CD14-positive monocyte (primary cell): ENCODE results near the gene TEX50. TPM values are rescaled to one million over a fixed set of nuclear protein-coding genes. Genes with fewer than 3 reads are reported as not detected.
"Not testable (repeated sequence)": the region's sequence is repeated elsewhere in the genome, so short reads cannot be mapped to it uniquely, and the experiment has no call there.

Source experiments
- DNase-seq, 3 donors: peaks; one replicate each; pipeline ENCODE4 v3.0.0-alpha.2; 2011 to 2022
- H2AFZ ChIP-seq: 2 replicates; pipeline ENCODE4 v1.6.0; 2012; ENCODE audit warnings: mild to moderate bottlenecking, low read depth, low read length, inconsistent platforms; ENCODE audit not compliant: insufficient read depth, poor library complexity, severe bottlenecking
- H3K27ac ChIP-seq, 2 donors: 1 replicate in 1 of 2; 2 replicates in 1 of 2; pipeline ENCODE4 v1.5.1; 2012 to 2013; ENCODE audit warnings: low read length in 2 of 2, control low read depth in 1 of 2, inconsistent platforms in 1 of 2, low read depth in 1 of 2, mild to moderate bottlenecking in 1 of 2
- H3K27me3 ChIP-seq, 2 donors: one replicate each; pipeline versions ENCODE4 v1.6.0 to v1.6.1; 2011 to 2013; ENCODE audit warnings: low read length in 2 of 2; ENCODE audit not compliant: control insufficient read depth in 2 of 2, insufficient read depth in 2 of 2
- H3K36me3 ChIP-seq, 2 donors: replicated peaks in 1 of 2; 1 replicate in 1 of 2; 2 replicates in 1 of 2; pipeline versions ENCODE4 v1.5.1 to v1.6.1; 2012 to 2013; ENCODE audit warnings: low read length in 2 of 2, control low read depth in 1 of 2, inconsistent platforms in 1 of 2, mild to moderate bottlenecking in 1 of 2; ENCODE audit not compliant: insufficient read depth in 2 of 2, control insufficient read depth in 1 of 2
- H3K4me1 ChIP-seq, 2 donors: 1 replicate in 1 of 2; 2 replicates in 1 of 2; pipeline versions ENCODE4 v1.5.1 to v1.6.1; 2012 to 2013; ENCODE audit warnings: low read length in 2 of 2, control low read depth in 1 of 2, inconsistent platforms in 1 of 2, mild to moderate bottlenecking in 1 of 2, moderate library complexity in 1 of 2; ENCODE audit not compliant: insufficient read depth in 2 of 2, control insufficient read depth in 1 of 2
- H3K4me2 ChIP-seq: replicated peaks from 2 replicates; pipeline ENCODE3; 2012; ENCODE audit warnings: low read length, moderate library complexity, mild to moderate bottlenecking; ENCODE audit not compliant: poor library complexity, severe bottlenecking; ENCODE audit errors: extremely low read depth
- H3K4me3 ChIP-seq, 3 experiments: fragments of 200-600 bp in 1 of 3; sonication (generic) in 1 of 3; replicated peaks in 1 of 3; 1 replicate in 2 of 3; 2 replicates in 1 of 3; pipeline ENCODE4 v1.5.1; 2011 to 2013; ENCODE audit warnings: low read length in 3 of 3, mild to moderate bottlenecking in 3 of 3, control low read depth in 2 of 3, low read depth in 2 of 3, inconsistent platforms in 1 of 3, moderate library complexity in 1 of 3
- H3K79me2 ChIP-seq: 2 replicates; pipeline ENCODE4 v1.6.0; 2012; ENCODE audit warnings: mild to moderate bottlenecking, control low read depth, inconsistent platforms, low read length, moderate library complexity; ENCODE audit not compliant: insufficient read depth
- H3K9ac ChIP-seq: 2 replicates; pipeline ENCODE4 v1.6.0; 2017; ENCODE audit warnings: low read length, mild to moderate bottlenecking; ENCODE audit not compliant: insufficient read depth, poor library complexity, severe bottlenecking
- H3K9me3 ChIP-seq, 2 donors: replicated peaks in 1 of 2; 1 replicate in 1 of 2; 2 replicates in 1 of 2; pipeline versions ENCODE4 v1.5.1 to v1.6.1; 2012 to 2013; ENCODE audit warnings: low read length in 2 of 2, control low read depth in 1 of 2; ENCODE audit not compliant: control insufficient read depth in 1 of 2, insufficient read depth in 1 of 2
- H4K20me1 ChIP-seq: 2 replicates; pipeline ENCODE4 v1.6.0; 2012; ENCODE audit warnings: mild to moderate bottlenecking, low read length, control low read depth, moderate library complexity; ENCODE audit not compliant: insufficient read depth
- H3K27ac Mint-ChIP-seq, 7 donors: one replicate each; pipeline ENCODE4 v1.8.0; 2020; ENCODE audit warnings: mild to moderate bottlenecking in 7 of 7, mixed read lengths in 7 of 7, moderate library complexity in 6 of 7, inconsistent platforms in 2 of 7
- H3K27me3 Mint-ChIP-seq, 3 donors: one replicate each; pipeline ENCODE4 v1.8.0; 2021 to 2022; ENCODE audit warnings: low read depth in 3 of 3, mild to moderate bottlenecking in 3 of 3, mixed read lengths in 3 of 3, moderate library complexity in 3 of 3, inconsistent platforms in 1 of 3
- H3K36me3 Mint-ChIP-seq, 2 donors: one replicate each; pipeline ENCODE4 v1.8.0; 2020; ENCODE audit warnings: mixed read lengths in 2 of 2, inconsistent platforms in 1 of 2, mild to moderate bottlenecking in 1 of 2
- H3K4me1 Mint-ChIP-seq: one replicate; pipeline ENCODE4 v1.8.0; 2020; ENCODE audit warnings: mild to moderate bottlenecking, mixed read lengths
- H3K4me3 Mint-ChIP-seq, 2 donors: one replicate each; pipeline ENCODE4 v1.8.0; 2020; ENCODE audit warnings: mild to moderate bottlenecking in 2 of 2, mixed read lengths in 2 of 2, moderate library complexity in 1 of 2
- H3K9me3 Mint-ChIP-seq, 7 donors: one replicate each; pipeline ENCODE4 v1.8.0; 2020 to 2022; ENCODE audit warnings: mixed read lengths in 7 of 7, mild to moderate bottlenecking in 6 of 7, moderate library complexity in 6 of 7, inconsistent platforms in 2 of 7
- CTCF ChIP-seq: fragments of 200-600 bp; IDR thresholded peaks from one replicate; pipeline ENCODE4 v1.8.0; 2022; ENCODE audit warnings: antibody characterized with exemption, mild to moderate bottlenecking
- WGBS: methylation state at CpG from one replicate; pipeline ENCODE4 v1.1.5; 2013; ENCODE audit warnings: missing lambda C conversion rate; ENCODE audit not compliant: insufficient coverage; 5-methylcytosine and 5-hydroxymethylcytosine counted together
- intact Hi-C, 2 donors: fragments of 100-400 bp; cut with micrococcal nuclease; formaldehyde crosslinking; loops; one replicate each; pipeline versions ENCODE4 v1.15.0 to v1.15.1; 2023
- polyA minus RNA-seq: library from RNA; depleted of rRNA, polyadenylated mRNA; stranded (reverse); fragments of >200 nt; gene quantifications from 2 replicates; pipeline ENCODE4 v1.2.3, GENCODE V29; 2012
- polyA plus RNA-seq, 3 donors: library from polyadenylated mRNA; depleted of rRNA in 1 of 3; unstranded in 2 of 3; stranded (reverse) in 1 of 3; fragments of 300-500 nt in 2 of 3; fragments of >200 nt in 1 of 3; fragmentation: Illumina TruSeq in 2 of 3; gene quantifications; 1 replicate in 2 of 3; 2 replicates in 1 of 3; pipeline ENCODE4 v1.2.3, GENCODE V29; 2012 to 2021
- total RNA-seq, 12 experiments: library from RNA in 1 of 12; stranded (reverse) in 1 of 12; fragments of 120-200 nt in 1 of 12; gene quantifications; one replicate each; pipeline ENCODE4 v1.2.4 and lab custom pipeline; 2013 to 2026; ENCODE audit warnings: mixed read lengths in 6 of 12, inconsistent platforms in 1 of 12

TEX50 gene, protein sequence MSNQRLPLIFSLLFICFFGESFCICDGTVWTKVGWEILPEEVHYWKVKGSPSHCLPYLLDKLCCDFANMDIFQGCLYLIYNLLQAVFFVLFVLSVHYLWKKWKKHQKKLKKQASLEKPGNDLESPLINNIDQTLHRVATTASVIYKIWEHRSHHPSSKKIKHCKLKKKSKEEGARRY
- not detected for total RNA-seq (2013)
- polyA plus RNA-seq, result not detected
- not detected in 2 replicates for polyA minus RNA-seq
- 0 to 0.69 (median 0) reads per million in 11 experiments for total RNA-seq (lab: John Stamatoyannopoulos, UW)

DNA sequence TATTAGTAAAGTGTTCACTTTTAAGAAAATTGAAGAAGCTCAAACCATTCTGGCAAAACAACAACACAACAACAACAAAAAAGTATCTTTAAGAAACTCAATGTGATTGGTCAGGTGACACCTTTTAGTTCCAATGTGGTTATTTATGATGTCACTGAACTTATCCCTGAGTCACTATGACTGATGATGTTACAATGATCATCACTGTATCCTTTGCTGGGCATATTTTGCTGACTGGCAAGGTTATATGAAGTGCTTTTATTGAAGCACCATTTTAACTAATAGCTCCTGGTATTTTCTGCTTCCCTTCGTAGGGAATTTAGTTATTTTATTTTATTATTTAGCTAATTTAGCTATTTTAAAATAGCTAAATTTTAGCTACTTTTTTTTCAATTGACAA is at the start of gene TEX50:
TEX50 (plus strand) TSS at position 223 of the 400 bp plus-strand sequence. CDS start 184 bp downstream, outside the sequence.
- Histone ChIP-seq H3K36me3 (no peaks in the 10 kb centered on the region), H3K27ac (no peak within 1 kb of the TSS), H3K4me2 (no peak within 1 kb of the TSS), H3K4me1 (no peaks in the 10 kb centered on the region), H3K9ac (no peak within 1 kb of the TSS), H4K20me1 (no peaks in the 10 kb centered on the region), H2AFZ (no peak within 1 kb of the TSS), H3K27me3 (no peaks in the 10 kb centered on the region), H3K4me3 (no peak within 1 kb of the TSS), H3K79me2 (no peaks in the 10 kb centered on the region), H3K9me3 (peaks cover 0 to 9% of the 10 kb centered on the region in 2 donors)
- no peak for TF ChIP-seq CTCF
- Mint-ChIP-seq H3K4me3 (no peak within 1 kb of the TSS), H3K9me3 (peaks cover 0 to 15% (median 8%) of the 10 kb centered on the region in 7 donors), H3K4me1 (no peaks in the 10 kb centered on the region), H3K27ac (no peak within 1 kb of the TSS), H3K27me3 (no peaks in the 10 kb centered on the region), H3K36me3 (no peaks in the 10 kb centered on the region)
- no CpG with 5 or more reads among the region's 1 CpG for WGBS
- intact Hi-C loops, result no loop called here
- DNase-seq, result no peak

DNA sequence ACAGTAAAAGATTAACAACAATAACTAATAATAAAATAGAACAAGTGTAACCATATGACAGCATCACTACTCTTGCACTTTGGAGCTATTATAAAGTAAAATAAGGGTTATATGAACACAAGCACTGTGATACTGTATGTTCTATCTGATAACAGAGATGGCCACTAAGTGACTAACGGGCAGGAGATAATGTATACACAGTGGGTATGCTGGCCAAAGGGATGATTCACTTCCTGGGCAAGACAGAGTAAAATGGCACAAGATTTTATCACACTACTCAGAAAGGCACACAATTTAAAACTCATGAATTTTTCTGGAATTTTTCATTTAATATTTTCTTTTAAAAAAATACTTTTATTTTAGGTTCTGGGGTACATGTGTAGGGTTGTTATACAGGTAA is 44.6 kb upstream of the TEX50 start:
- Histone ChIP-seq H3K4me1 (no peaks in the 10 kb centered on the region), H3K4me2 (no peak overlapping the region), H3K79me2 (no peaks in the 10 kb centered on the region), H4K20me1 (no peaks in the 10 kb centered on the region), H3K27ac (no peak overlapping the region), H3K4me3 (no peak overlapping the region), H3K27me3 (no peaks in the 10 kb centered on the region), H3K9ac (no peak overlapping the region), H2AFZ (no peak overlapping the region), H3K36me3 (no peaks in the 10 kb centered on the region), H3K9me3 (no peaks in the 10 kb centered on the region)
- DNase-seq, result no peak
- H3K9me3 Mint-ChIP-seq, result peaks cover 0 to 2% (median 0%) of the 10 kb centered on the region in 7 donors
- no CpG with 5 or more reads among the region's 1 CpG for WGBS
- H3K27ac Mint-ChIP-seq, result no peak overlapping the region
- no peak for TF ChIP-seq CTCF
- no peaks in the 10 kb centered on the region for H3K4me1 Mint-ChIP-seq
- no peak overlapping the region for H3K4me3 Mint-ChIP-seq
- peaks cover 0 to 3% (median 3%) of the 10 kb centered on the region in 3 donors for H3K27me3 Mint-ChIP-seq
- H3K36me3 Mint-ChIP-seq, result no peaks in the 10 kb centered on the region
- intact Hi-C loops, result no loop called here

DNA sequence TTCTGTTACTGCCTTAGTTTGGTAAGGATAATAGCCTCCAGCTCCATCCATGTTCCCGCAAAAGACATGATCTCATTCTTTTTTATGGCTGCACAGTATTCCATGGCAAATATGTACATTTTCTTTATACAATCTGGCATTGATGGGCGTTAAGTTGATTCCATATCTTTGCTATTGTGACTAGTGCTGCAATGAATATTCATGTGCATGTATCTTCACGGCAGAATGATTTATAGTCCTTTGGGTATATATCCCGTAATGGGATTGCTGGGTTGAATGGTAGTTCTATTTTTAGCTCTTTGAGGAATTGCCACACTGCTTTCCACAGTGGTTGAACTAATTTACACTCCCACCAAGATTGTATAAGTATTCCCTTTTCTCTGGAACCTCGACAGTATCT is 44.0 kb upstream of the TEX50 start:
- H3K27me3 ChIP-seq, H3K4me3 ChIP-seq, H3K4me1 Mint-ChIP-seq, H3K4me3 Mint-ChIP-seq, H3K9me3 Mint-ChIP-seq, H3K4me1 ChIP-seq, intact Hi-C loops, H3K9ac ChIP-seq, H3K4me2 ChIP-seq, H3K79me2 ChIP-seq, H3K27me3 Mint-ChIP-seq, H4K20me1 ChIP-seq, DNase-seq, H3K36me3 Mint-ChIP-seq, H2AFZ ChIP-seq, H3K9me3 ChIP-seq, H3K27ac Mint-ChIP-seq, H3K36me3 ChIP-seq, H3K27ac ChIP-seq: not testable (repeated sequence)
- WGBS, result 100% methylated on average over 1 of the region's 5 CpGs
